ENCODE measurements around the gene CTRL.

Gene CTRL

GRCh38 chr16:67962135-67962534 lies 30.5 kb upstream of the CTRL start:
- TF ChIP-seq TCF12 (IDR thresholded peaks at IDR 0.05; ENCODE audit: low read depth) (no peak), USF1 (IDR thresholded peaks at IDR 0.05) (no peak), YY1 (IDR thresholded peaks at IDR 0.05; ENCODE audit: low read depth) (no peak), TEAD4 (IDR thresholded peaks at IDR 0.05) (no peak)

GRCh38 chr16:67961551-67961957 lies 29.9 kb upstream of the CTRL start:
- TF ChIP-seq ZBTB7A (IDR thresholded peaks at IDR 0.05; ENCODE audit: low read depth), result no peak
- no peak for TF ChIP-seq CREB1 (IDR thresholded peaks at IDR 0.05; ENCODE audit: low read depth)
- TF ChIP-seq RAD21 (IDR thresholded peaks at IDR 0.05; ENCODE audit: low read depth), result no peak
- TF ChIP-seq EGR1 (IDR thresholded peaks at IDR 0.05), result no peak
- TF ChIP-seq USF1 (IDR thresholded peaks at IDR 0.05), result peak; percentile 77
- no peak for TF ChIP-seq TEAD4 (IDR thresholded peaks at IDR 0.05)
- no peak for TF ChIP-seq YY1 (IDR thresholded peaks at IDR 0.05; ENCODE audit: low read depth)
- TF ChIP-seq TCF12 (IDR thresholded peaks at IDR 0.05; ENCODE audit: low read depth), result peak; percentile 71; the same call in 1 of the 2 replicates
- no peak for TF ChIP-seq REST (IDR thresholded peaks at IDR 0.05; ENCODE audit: low read depth)
- peak; percentile 96 for TF ChIP-seq NFIC (IDR thresholded peaks at IDR 0.05)
- no peak for TF ChIP-seq FOXM1 (IDR thresholded peaks at IDR 0.05; ENCODE audit: borderline replicate concordance, low read depth)
- TF ChIP-seq CEBPB (IDR thresholded peaks at IDR 0.05), result no peak
- peak; percentile 66 for TF ChIP-seq MAX (IDR thresholded peaks at IDR 0.05)
- no peak for TF ChIP-seq EP300 (IDR thresholded peaks at IDR 0.05; ENCODE audit: borderline replicate concordance)

GRCh38 chr16:67959536-67960329 lies 28.1 kb upstream of the CTRL start:
- no peak for TF ChIP-seq NFIC (IDR thresholded peaks at IDR 0.05)
- TF ChIP-seq TAF1 (IDR thresholded peaks at IDR 0.05; ENCODE audit: low read depth), result no peak
- no peak for TF ChIP-seq YY1 (IDR thresholded peaks at IDR 0.05; ENCODE audit: low read depth)
- TF ChIP-seq TCF12 (IDR thresholded peaks at IDR 0.05; ENCODE audit: low read depth), result no peak
- TF ChIP-seq CEBPB (IDR thresholded peaks at IDR 0.05), result no peak
- no peak for TF ChIP-seq EGR1 (IDR thresholded peaks at IDR 0.05)
- no peak for TF ChIP-seq FOXM1 (IDR thresholded peaks at IDR 0.05; ENCODE audit: borderline replicate concordance, low read depth)

- no peak for TF ChIP-seq FOXM1 (IDR thresholded peaks at IDR 0.05; ENCODE audit: borderline replicate concordance, low read depth)
- no peak for TF ChIP-seq RAD21 (IDR thresholded peaks at IDR 0.05; ENCODE audit: low read depth)
- no peak for TF ChIP-seq TAF1 (IDR thresholded peaks at IDR 0.05; ENCODE audit: low read depth)
- TF ChIP-seq CREB1 (IDR thresholded peaks at IDR 0.05; ENCODE audit: low read depth), result no peak
- TF ChIP-seq EP300 (IDR thresholded peaks at IDR 0.05; ENCODE audit: borderline replicate concordance), result no peak
- no peak for TF ChIP-seq CEBPB (IDR thresholded peaks at IDR 0.05)
- no peak for TF ChIP-seq YY1 (IDR thresholded peaks at IDR 0.05; ENCODE audit: low read depth)
- no peak for TF ChIP-seq TCF12 (IDR thresholded peaks at IDR 0.05; ENCODE audit: low read depth)
- TF ChIP-seq EGR1 (IDR thresholded peaks at IDR 0.05), result no peak
- TF ChIP-seq ZBTB7A (IDR thresholded peaks at IDR 0.05; ENCODE audit: low read depth), result no peak
- no peak for TF ChIP-seq USF1 (IDR thresholded peaks at IDR 0.05)
- TF ChIP-seq TEAD4 (IDR thresholded peaks at IDR 0.05), result no peak
- no peak for TF ChIP-seq NFIC (IDR thresholded peaks at IDR 0.05)
- TF ChIP-seq MAX (IDR thresholded peaks at IDR 0.05), result no peak
- no peak for TF ChIP-seq REST (IDR thresholded peaks at IDR 0.05; ENCODE audit: low read depth)
These were observed 26.0 kb upstream of the CTRL start for GRCh38 chr16:67957622-67958021.

- TF ChIP-seq CEBPB (IDR thresholded peaks at IDR 0.05) (no peak), REST (IDR thresholded peaks at IDR 0.05; ENCODE audit: low read depth) (no peak), NFIC (IDR thresholded peaks at IDR 0.05) (no peak), TAF1 (IDR thresholded peaks at IDR 0.05; ENCODE audit: low read depth) (no peak), FOXM1 (IDR thresholded peaks at IDR 0.05; ENCODE audit: borderline replicate concordance, low read depth) (no peak), ZBTB7A (IDR thresholded peaks at IDR 0.05; ENCODE audit: low read depth) (no peak), EP300 (IDR thresholded peaks at IDR 0.05; ENCODE audit: borderline replicate concordance) (no peak), YY1 (IDR thresholded peaks at IDR 0.05; ENCODE audit: low read depth) (no peak), CREB1 (IDR thresholded peaks at IDR 0.05; ENCODE audit: low read depth) (no peak), USF1 (IDR thresholded peaks at IDR 0.05) (no peak), RAD21 (IDR thresholded peaks at IDR 0.05; ENCODE audit: low read depth) (no peak), TEAD4 (IDR thresholded peaks at IDR 0.05) (no peak), EGR1 (IDR thresholded peaks at IDR 0.05) (no peak), MAX (IDR thresholded peaks at IDR 0.05) (no peak), TCF12 (IDR thresholded peaks at IDR 0.05; ENCODE audit: low read depth) (no peak)
These were observed 22.9 kb upstream of the CTRL start for GRCh38 chr16:67954421-67955196.
